Lung (tissue), 12 donors: ENCODE data around the gene SLC4A11. TPM values are rescaled to one million over a fixed set of nuclear protein-coding genes. Genes with fewer than 3 reads are reported as not detected.
A peak's percentile ranks its signal among the peaks of the same experiment; 100 is the strongest.
"Not testable (repeated sequence)": the region's sequence is repeated elsewhere in the genome, so short reads cannot be mapped to it uniquely, and the experiment has no call there.

Experiments used
- ATAC-seq: fragments of 200-7000 bp; cut with Tn5 transposase; one replicate; pipeline ENCODE4 v1.9.1; 2020; ENCODE audit warnings: moderate number of reproducible peaks; ENCODE audit not compliant: insufficient read depth, low FRiP score
- DNase-seq, 3 donors: peaks; one replicate each; pipeline ENCODE4 v3.0.0-alpha.2; 2013 to 2017
- H3K27ac ChIP-seq, 2 donors: one replicate each; pipeline ENCODE4 v1.5.1; 2013; ENCODE audit warnings: mild to moderate bottlenecking in 2 of 2, moderate library complexity in 2 of 2, control low read depth in 1 of 2, inconsistent platforms in 1 of 2, low read depth in 1 of 2, low read length in 1 of 2
- H3K27me3 ChIP-seq, 3 donors: one replicate each; pipeline ENCODE4 v1.5.1; 2013; ENCODE audit warnings: low read length in 2 of 3; ENCODE audit not compliant: control insufficient read depth in 3 of 3, insufficient read depth in 3 of 3
- H3K36me3 ChIP-seq, 4 donors: one replicate each; pipeline ENCODE4 v1.5.1; 2013; ENCODE audit warnings: low read length in 4 of 4, mild to moderate bottlenecking in 1 of 4, moderate library complexity in 1 of 4; ENCODE audit not compliant: control insufficient read depth in 4 of 4, insufficient read depth in 4 of 4
- H3K4me1 ChIP-seq, 5 donors: one replicate each; pipeline ENCODE4 v1.5.1; 2013; ENCODE audit warnings: low read length in 5 of 5, mild to moderate bottlenecking in 2 of 5, moderate library complexity in 1 of 5; ENCODE audit not compliant: control insufficient read depth in 5 of 5, insufficient read depth in 5 of 5
- H3K4me3 ChIP-seq: one replicate; pipeline ENCODE4 v1.5.1; 2013; ENCODE audit warnings: mild to moderate bottlenecking, control low read depth, moderate library complexity
- H3K9ac ChIP-seq, 2 donors: one replicate each; pipeline ENCODE4 v1.5.1; 2013; ENCODE audit warnings: low read length in 2 of 2, control low read depth in 1 of 2; ENCODE audit not compliant: insufficient read depth in 1 of 2
- H3K9me3 ChIP-seq, 4 donors: one replicate each; pipeline ENCODE4 v1.5.1; 2013; ENCODE audit warnings: low read length in 3 of 4, mild to moderate bottlenecking in 1 of 4, moderate library complexity in 1 of 4; ENCODE audit not compliant: control insufficient read depth in 4 of 4, insufficient read depth in 3 of 4
- CTCF ChIP-seq: IDR thresholded peaks from 2 replicates; pipeline ENCODE4 v1.5.1; 2012; ENCODE audit warnings: mild to moderate bottlenecking; ENCODE audit errors: control extremely low read depth, extremely low read depth
- WGBS, 2 donors: extraction: QIAGEN DNeasy Blood & Tissue Kit; methylation state at CpG; one replicate each; pipeline ENCODE4 v1.1.7; 2013; 5-methylcytosine and 5-hydroxymethylcytosine counted together
- polyA plus RNA-seq, 2 donors: library from polyadenylated mRNA; stranded (reverse); fragments of 200-250 nt; gene quantifications; one replicate each; pipeline ENCODE4 v1.2.1, GENCODE V29; 2013
- total RNA-seq, 2 donors: library from RNA; depleted of rRNA in 1 of 2; stranded (reverse); fragments of >200 nt in 1 of 2; gene quantifications; one replicate each; pipeline ENCODE4 v1.2.1, GENCODE V29; 2014 to 2021
- donor health status: control.
- donor health status: control.
- donor health status: Bipolar disorder and iron deficiency.
- donor health status: healthy.
- donor health status: DM: yes; HTN: yes; CAD: no.

Gene SLC4A11
- total and polyA plus RNA-seq, 4 donors: 0.40 to 8.8 (median 4.7) TPM

DNA sequence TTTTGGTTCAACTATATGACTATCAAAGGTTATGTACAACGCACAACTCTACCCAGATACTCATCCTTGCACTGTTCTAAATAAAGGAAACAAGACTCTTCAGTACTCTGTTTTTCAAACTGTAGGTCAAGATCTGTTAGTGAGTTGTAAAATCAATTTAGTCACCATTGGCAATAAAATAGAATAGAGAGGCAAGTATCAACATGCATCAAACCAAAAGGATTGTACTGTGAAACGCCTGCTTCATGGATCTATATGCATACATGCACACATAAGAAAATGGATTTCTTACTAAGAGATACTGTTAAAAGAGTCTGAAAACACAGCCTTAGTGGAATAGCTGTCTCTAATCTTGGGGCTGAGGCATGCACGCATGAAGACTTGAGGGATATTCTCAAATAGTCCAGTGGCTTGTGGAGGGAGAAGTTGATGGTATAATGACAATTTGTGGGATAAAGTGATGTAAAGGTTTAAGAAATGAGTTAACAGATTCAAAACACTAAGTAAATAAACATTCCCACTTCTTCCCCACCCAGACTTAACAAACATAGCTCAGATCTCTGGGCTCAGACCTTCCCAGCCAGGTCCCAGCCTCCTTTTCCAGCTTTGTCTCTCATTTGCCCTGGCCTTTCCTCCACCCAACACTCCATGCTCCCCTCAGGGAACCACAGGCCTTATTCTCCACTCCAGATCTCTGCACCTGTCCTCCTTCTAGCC is 54.9 kb downstream of the SLC4A11 start:
- H3K27ac ChIP-seq: no peak overlapping the region
- ATAC-seq (no peak), DNase-seq (no peak)
- H3K9me3 ChIP-seq: no peaks in the 10 kb centered on the region
- 95 to 99% methylated on average over 3 of the region's 3 CpGs for whole genome bisulfite sequencing, 2 donors
- H3K36me3 ChIP-seq: peaks cover 0 to 5% (median 0%) of the 10 kb centered on the region in 4 donors
- H3K4me1 ChIP-seq: no peaks in the 10 kb centered on the region
- no peak overlapping the region for H3K9ac ChIP-seq
- TF ChIP-seq CTCF: no peak
- H3K27me3 ChIP-seq: no peaks in the 10 kb centered on the region
- H3K4me3 ChIP-seq: no peak overlapping the region

DNA sequence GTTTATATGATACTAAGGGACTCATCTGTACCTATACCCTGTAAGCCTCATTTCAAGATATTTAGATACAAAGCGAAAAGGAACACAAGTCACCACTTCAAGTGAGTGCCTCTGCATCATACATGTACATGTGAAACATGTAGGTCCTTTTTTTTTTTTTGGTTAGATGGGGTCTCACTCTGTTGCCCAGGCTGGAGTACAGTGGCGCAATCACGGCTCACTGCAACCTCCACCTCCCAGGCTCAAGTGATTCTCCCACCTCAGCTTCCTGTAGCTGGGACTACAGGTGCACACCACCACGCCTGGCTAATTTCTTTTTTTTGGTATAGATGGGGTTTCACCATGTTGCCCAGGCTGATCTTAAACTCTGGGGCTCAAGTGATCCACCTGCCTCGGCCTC is 56.6 kb downstream of the SLC4A11 start:
- H3K27ac ChIP-seq, H3K4me3 ChIP-seq, ATAC-seq, DNase-seq, H3K27me3 ChIP-seq, H3K9ac ChIP-seq, H3K4me1 ChIP-seq, H3K9me3 ChIP-seq, H3K36me3 ChIP-seq: not testable (repeated sequence)
- 96 to 97% methylated on average over 5 of the region's 5 CpGs for whole genome bisulfite sequencing, 2 donors

DNA sequence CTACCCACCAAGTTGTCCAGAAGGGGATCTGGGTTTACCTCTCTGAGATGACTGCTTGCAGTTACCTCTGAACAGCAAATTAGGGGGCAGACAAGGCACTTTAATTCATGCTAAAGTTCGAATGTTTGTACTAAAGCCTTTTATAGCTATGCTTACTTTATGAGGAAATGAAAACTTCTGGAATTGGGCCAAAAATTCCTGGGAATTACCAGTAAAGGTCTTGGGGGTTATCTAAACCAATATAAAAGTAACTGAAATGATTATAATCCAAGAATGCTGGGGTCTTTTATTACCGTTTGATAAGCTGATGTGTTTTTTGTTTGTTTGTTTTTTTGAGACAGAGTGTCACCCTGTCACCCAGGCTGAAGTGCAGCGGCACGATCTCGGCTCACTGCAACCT is 57.7 kb downstream of the SLC4A11 start:
- Histone ChIP-seq H3K27me3 (no peaks in the 10 kb centered on the region), H3K4me1 (no peaks in the 10 kb centered on the region), H3K36me3 (peaks cover 0 to 5% (median under 1%) of the 10 kb centered on the region in 4 donors), H3K27ac (no peak overlapping the region), H3K9me3 (no peaks in the 10 kb centered on the region), H3K9ac (no peak overlapping the region), H3K4me3 (no peak overlapping the region)
- DNase-seq: peak in 1 of 3 donors; percentile 16
- TF ChIP-seq CTCF: no peak
- no peak for ATAC-seq
- 69 to 79% methylated on average over 5 of the region's 5 CpGs for WGBS, 2 donors

- H3K4me1 ChIP-seq: peaks cover 0 to 3% (median 0%) of the 10 kb centered on the region in 5 donors
- no peaks in the 10 kb centered on the region for H3K27me3 ChIP-seq
- no peak for ATAC-seq
- peaks cover 0 to 5% (median under 1%) of the 10 kb centered on the region in 4 donors for H3K36me3 ChIP-seq
- H3K9me3 ChIP-seq: no peaks in the 10 kb centered on the region
- H3K4me3 ChIP-seq: no peak overlapping the region
- 68 to 81% methylated on average over 4 of the region's 4 CpGs for WGBS, 2 donors
- H3K27ac ChIP-seq: no peak overlapping the region
- H3K9ac ChIP-seq: no peak overlapping the region
- DNase-seq: no peak
- TF ChIP-seq CTCF: no peak
Measured at GRCh38 chr20:3180319-3180718, 58.7 kb downstream of the SLC4A11 start.
